ENCODE data around the gene WDFY2.

The WDFY2 gene

DNA sequence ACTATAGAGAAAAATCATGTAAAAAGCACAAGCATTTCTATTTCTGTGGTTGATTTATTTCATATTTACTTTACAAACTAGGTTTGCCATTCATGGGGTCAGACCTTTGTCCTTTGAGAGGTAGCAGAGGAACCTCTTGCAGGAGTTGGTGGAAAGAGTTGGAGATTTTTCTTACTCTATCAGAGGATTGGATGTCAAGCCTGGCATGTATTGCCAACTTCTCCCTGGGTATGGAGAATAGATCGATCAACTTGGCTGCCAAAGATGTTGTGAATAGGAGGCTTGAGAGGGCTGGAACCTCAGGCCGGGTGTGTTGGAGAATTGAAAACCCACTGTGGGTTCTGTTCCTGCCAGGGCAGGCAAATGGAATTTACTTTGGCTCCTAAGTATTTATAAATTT lies 81.2 kb downstream of the WDFY2 start:
- H3K36me3 Mint-ChIP-seq: peaks cover 13 to 15% of the 10 kb centered on the region in 2 donors
- H3K27ac Mint-ChIP-seq: no peak overlapping the region
- no peak for DNase-seq
- H3K4me3 Mint-ChIP-seq: no peak overlapping the region
- H3K9me3 Mint-ChIP-seq: no peaks in the 10 kb centered on the region
- H3K4me1 Mint-ChIP-seq: peaks cover 27 to 57% of the 10 kb centered on the region in 2 donors
- no peaks in the 10 kb centered on the region for H3K27me3 Mint-ChIP-seq
- no peak for ATAC-seq (replicated peaks)

GRCh38 chr13:51666374-51666773 lies 82.1 kb downstream of the WDFY2 start:
- H3K4me1 Mint-ChIP-seq: peaks cover 32 to 66% of the 10 kb centered on the region in 2 donors
- no peaks in the 10 kb centered on the region for H3K27me3 Mint-ChIP-seq
- H3K9me3 Mint-ChIP-seq: peaks cover 0 to 5% of the 10 kb centered on the region in 2 donors
- H3K36me3 Mint-ChIP-seq: peaks cover 14% of the 10 kb centered on the region in 2 donors
- ATAC-seq (replicated peaks) (no peak), DNase-seq (no peak)
- H3K27ac Mint-ChIP-seq: no peak overlapping the region
- no peak overlapping the region for H3K4me3 Mint-ChIP-seq

GRCh38 chr13:51666839-51667238 lies 82.6 kb downstream of the WDFY2 start:
- ATAC-seq (replicated peaks): no peak
- H3K4me1 Mint-ChIP-seq: peaks cover 34 to 69% of the 10 kb centered on the region in 2 donors
- DNase-seq: no peak
- no peak overlapping the region for H3K27ac Mint-ChIP-seq
- no peak overlapping the region for H3K4me3 Mint-ChIP-seq
- H3K36me3 Mint-ChIP-seq: peaks cover 13 to 14% of the 10 kb centered on the region in 2 donors
- peaks cover 0 to 6% of the 10 kb centered on the region in 2 donors for H3K9me3 Mint-ChIP-seq
- H3K27me3 Mint-ChIP-seq: no peaks in the 10 kb centered on the region

- ATAC-seq (replicated peaks): no peak
Measured at GRCh38 chr13:51668580-51669195, 84.4 kb downstream of the WDFY2 start.

DNA sequence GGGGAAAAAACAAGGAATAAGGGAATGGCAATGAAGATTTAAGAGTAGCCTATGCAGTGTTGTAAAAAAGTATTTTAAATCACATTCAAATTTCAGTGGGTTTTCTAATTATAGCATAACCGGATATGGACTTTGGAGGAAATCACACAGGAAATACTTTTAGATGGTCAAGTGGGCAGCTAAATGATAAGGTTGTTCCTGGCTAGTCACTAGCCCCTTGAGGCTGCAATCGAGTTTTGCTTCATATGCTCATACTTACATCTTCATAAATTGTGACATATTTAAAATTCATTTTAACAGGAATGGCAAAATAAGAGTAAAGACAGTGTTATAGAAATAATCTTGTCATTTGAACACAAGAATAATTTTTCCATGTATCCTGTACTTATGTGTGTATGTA lies 88.9 kb downstream of the WDFY2 start:
- DNase-seq (no peak), ATAC-seq (replicated peaks) (no peak)
- Mint-ChIP-seq H3K9me3 (peaks cover 0 to 10% of the 10 kb centered on the region in 2 donors), H3K4me3 (no peak overlapping the region), H3K36me3 (peaks cover 17 to 19% of the 10 kb centered on the region in 2 donors), H3K27ac (no peak overlapping the region), H3K4me1 (peaks cover 23 to 50% of the 10 kb centered on the region in 2 donors), H3K27me3 (no peaks in the 10 kb centered on the region)

More at GRCh38 chr13:51668580-51669195, 84.4 kb downstream of the WDFY2 start:
- no peak overlapping the region for H3K4me3 Mint-ChIP-seq
- H3K9me3 Mint-ChIP-seq: peaks cover 0 to 10% of the 10 kb centered on the region in 2 donors
- peaks cover 37 to 70% of the 10 kb centered on the region in 2 donors for H3K4me1 Mint-ChIP-seq
- no peak overlapping the region for H3K27ac Mint-ChIP-seq
- no peaks in the 10 kb centered on the region for H3K27me3 Mint-ChIP-seq
- no peak for DNase-seq
- peaks cover 14 to 18% of the 10 kb centered on the region in 2 donors for H3K36me3 Mint-ChIP-seq

- no peak for ATAC-seq (replicated peaks)
- no peak overlapping the region for H3K4me3 Mint-ChIP-seq
- H3K9me3 Mint-ChIP-seq: peaks cover 0 to 10% of the 10 kb centered on the region in 2 donors
- peaks cover 21 to 23% of the 10 kb centered on the region in 2 donors for H3K36me3 Mint-ChIP-seq
- no peak overlapping the region for H3K27ac Mint-ChIP-seq
- DNase-seq: no peak
- no peaks in the 10 kb centered on the region for H3K27me3 Mint-ChIP-seq
- H3K4me1 Mint-ChIP-seq: peaks cover 23 to 50% of the 10 kb centered on the region in 2 donors
Measured at GRCh38 chr13:51674276-51674675, 90.0 kb downstream of the WDFY2 start.

DNA sequence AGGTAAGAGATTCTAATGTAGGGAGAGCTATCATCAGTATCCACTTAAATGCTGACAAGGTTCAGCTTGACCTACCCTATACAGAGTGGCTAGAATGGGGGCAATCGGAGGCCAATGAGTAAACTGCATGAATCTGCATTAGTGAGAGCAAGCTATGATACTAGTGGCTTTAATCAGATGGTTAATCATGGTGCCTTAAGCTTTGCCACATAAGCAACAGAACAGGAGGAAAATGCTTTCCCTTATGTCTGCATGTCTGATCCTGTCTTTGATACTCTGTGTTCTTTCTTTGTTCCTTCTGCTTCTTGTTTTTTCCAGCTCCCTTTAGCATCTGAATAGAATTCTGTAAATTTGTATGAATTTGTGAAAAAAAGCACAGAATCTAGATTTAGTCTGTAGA lies 91.1 kb downstream of the WDFY2 start:
- no peak for ATAC-seq (replicated peaks)
- Mint-ChIP-seq H3K36me3 (peaks cover 19 to 30% of the 10 kb centered on the region in 2 donors), H3K27me3 (no peaks in the 10 kb centered on the region), H3K4me1 (peaks cover 17 to 47% of the 10 kb centered on the region in 2 donors), H3K9me3 (peaks cover 0 to 10% of the 10 kb centered on the region in 2 donors), H3K27ac (no peak overlapping the region), H3K4me3 (no peak overlapping the region)
- no peak for DNase-seq

GRCh38 chr13:51675877-51676276 lies 91.6 kb downstream of the WDFY2 start:
- DNase-seq: no peak
- no peak overlapping the region for H3K27ac Mint-ChIP-seq

GRCh38 chr13:51676739-51677138 lies 92.5 kb downstream of the WDFY2 start:
- no peak overlapping the region for H3K4me3 Mint-ChIP-seq
- H3K27me3 Mint-ChIP-seq: no peaks in the 10 kb centered on the region

More at GRCh38 chr13:51675877-51676276, 91.6 kb downstream of the WDFY2 start:
- peaks cover 13 to 42% of the 10 kb centered on the region in 2 donors for H3K4me1 Mint-ChIP-seq
- no peak overlapping the region for H3K4me3 Mint-ChIP-seq
- H3K9me3 Mint-ChIP-seq: peaks cover 0 to 8% of the 10 kb centered on the region in 2 donors
- H3K27me3 Mint-ChIP-seq: no peaks in the 10 kb centered on the region
- ATAC-seq (replicated peaks): no peak
- H3K36me3 Mint-ChIP-seq: peaks cover 19 to 29% of the 10 kb centered on the region in 2 donors

DNA sequence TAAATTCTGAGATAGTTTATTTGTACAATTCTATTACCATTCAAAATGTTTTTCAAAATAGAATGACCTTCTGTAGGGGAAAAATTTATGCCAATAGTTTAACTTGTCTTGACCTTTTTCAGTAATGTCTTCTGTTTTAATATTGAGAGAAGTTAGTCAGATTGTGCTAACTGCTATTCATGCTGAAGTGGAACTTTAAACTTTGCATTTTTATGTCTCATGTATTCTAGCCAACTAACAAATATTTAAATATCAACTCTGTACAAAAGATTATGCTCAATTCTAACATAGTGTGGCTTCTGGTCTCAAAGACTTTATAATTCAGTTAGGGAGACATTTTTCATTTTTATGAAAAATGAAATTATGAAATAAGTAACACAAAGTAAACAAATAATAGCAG lies 94.2 kb downstream of the WDFY2 start:
- Mint-ChIP-seq H3K27me3 (no peaks in the 10 kb centered on the region), H3K27ac (no peak overlapping the region), H3K4me3 (no peak overlapping the region), H3K4me1 (peaks cover 3 to 19% of the 10 kb centered on the region in 2 donors), H3K9me3 (no peaks in the 10 kb centered on the region), H3K36me3 (peaks cover 12 to 26% of the 10 kb centered on the region in 2 donors)
- ATAC-seq (replicated peaks) (no peak), DNase-seq (no peak)

More at GRCh38 chr13:51676739-51677138, 92.5 kb downstream of the WDFY2 start:
- no peak for DNase-seq
- Mint-ChIP-seq H3K36me3 (peaks cover 16 to 25% of the 10 kb centered on the region in 2 donors), H3K4me1 (peaks cover 9 to 34% of the 10 kb centered on the region in 2 donors), H3K9me3 (peaks cover 0 to 4% of the 10 kb centered on the region in 2 donors), H3K27ac (no peak overlapping the region)
- no peak for ATAC-seq (replicated peaks)

- peak overlapping the region; percentile 5 for H3K27ac Mint-ChIP-seq
- ATAC-seq (replicated peaks) (no peak), DNase-seq (no peak)
- H3K4me3 Mint-ChIP-seq: no peak overlapping the region
- H3K9me3 Mint-ChIP-seq: no peaks in the 10 kb centered on the region
- H3K27me3 Mint-ChIP-seq: no peaks in the 10 kb centered on the region
- peaks cover 12 to 29% of the 10 kb centered on the region in 2 donors for H3K36me3 Mint-ChIP-seq
- H3K4me1 Mint-ChIP-seq: peaks cover 4 to 15% of the 10 kb centered on the region in 2 donors
Measured at GRCh38 chr13:51679616-51680015, 95.4 kb downstream of the WDFY2 start.

DNA sequence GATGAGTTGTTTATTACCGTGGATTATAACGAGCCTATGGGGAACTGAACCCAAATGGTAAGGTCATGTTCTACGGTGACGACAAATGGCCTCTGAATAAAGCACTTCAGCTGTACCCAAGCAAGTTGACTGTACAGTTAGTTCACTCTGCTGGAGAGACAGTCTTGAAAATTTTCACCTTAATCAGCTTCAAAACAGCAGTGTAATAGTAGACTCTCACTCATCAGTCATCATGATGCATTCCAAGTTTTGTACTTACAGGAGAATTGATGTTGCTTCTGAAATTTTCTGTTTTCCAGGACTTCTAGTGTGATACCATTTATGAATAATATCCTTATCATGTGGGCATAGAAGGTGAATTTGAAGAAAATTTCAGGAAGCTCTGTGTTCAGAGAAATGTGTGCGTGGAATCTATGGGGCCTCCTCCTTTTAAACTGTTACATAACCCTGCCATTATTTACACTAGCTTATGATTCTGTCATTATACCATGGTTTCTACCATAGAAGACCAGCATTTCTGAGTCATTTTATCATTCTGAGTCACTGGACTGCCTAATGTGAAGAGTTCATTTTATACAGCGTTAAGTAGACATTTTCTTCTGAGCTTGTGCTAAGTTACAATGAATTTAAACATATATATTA lies 96.9 kb downstream of the WDFY2 start:
- Mint-ChIP-seq H3K9me3 (no peaks in the 10 kb centered on the region), H3K4me1 (peaks cover 5 to 15% of the 10 kb centered on the region in 2 donors), H3K27me3 (no peaks in the 10 kb centered on the region), H3K36me3 (peaks cover 10 to 33% of the 10 kb centered on the region in 2 donors), H3K4me3 (no peak overlapping the region), H3K27ac (no peak overlapping the region)
- DNase-seq (no peak), ATAC-seq (replicated peaks) (no peak)

GRCh38 chr13:51682686-51683085 lies 98.4 kb downstream of the WDFY2 start:
- Mint-ChIP-seq H3K27me3 (no peaks in the 10 kb centered on the region), H3K9me3 (no peaks in the 10 kb centered on the region)

GRCh38 chr13:51683597-51683996 lies 99.3 kb downstream of the WDFY2 start:
- no peaks in the 10 kb centered on the region for H3K9me3 Mint-ChIP-seq
- ATAC-seq (replicated peaks): no peak
- H3K27me3 Mint-ChIP-seq: no peaks in the 10 kb centered on the region
- H3K4me1 Mint-ChIP-seq: peaks cover 17 to 22% of the 10 kb centered on the region in 2 donors
- H3K4me3 Mint-ChIP-seq: no peak overlapping the region
- peaks cover 5 to 32% of the 10 kb centered on the region in 2 donors for H3K36me3 Mint-ChIP-seq
- H3K27ac Mint-ChIP-seq: no peak overlapping the region
- DNase-seq: no peak

More at GRCh38 chr13:51682686-51683085, 98.4 kb downstream of the WDFY2 start:
- Mint-ChIP-seq H3K27ac (no peak overlapping the region), H3K4me1 (peaks cover 9 to 18% of the 10 kb centered on the region in 2 donors), H3K36me3 (peaks cover 8 to 33% of the 10 kb centered on the region in 2 donors), H3K4me3 (no peak overlapping the region)
- no peak for DNase-seq
- ATAC-seq (replicated peaks): no peak

DNA sequence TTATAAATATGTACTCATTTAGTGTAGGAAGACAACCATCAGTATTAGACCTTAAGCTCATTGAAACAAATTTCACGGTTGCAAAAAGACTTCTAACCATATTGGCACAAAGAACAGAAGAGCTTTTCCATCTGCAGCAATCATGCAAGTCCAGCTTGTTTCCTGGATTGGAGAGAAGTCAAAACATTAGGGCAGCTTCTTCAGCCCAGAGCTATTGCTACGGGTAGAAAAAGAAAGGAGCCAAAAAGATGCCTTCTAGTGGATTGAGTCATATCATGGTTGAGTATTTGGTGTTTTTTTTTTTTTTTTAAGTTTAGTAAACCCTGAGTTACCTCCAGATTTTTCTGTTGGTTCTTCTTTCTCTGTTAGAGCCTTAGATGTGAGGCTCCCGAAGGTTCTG lies 99.8 kb downstream of the WDFY2 start:
- Mint-ChIP-seq H3K4me1 (peaks cover 17 to 27% of the 10 kb centered on the region in 2 donors), H3K27ac (no peak overlapping the region), H3K27me3 (no peaks in the 10 kb centered on the region), H3K4me3 (no peak overlapping the region), H3K36me3 (peaks cover 4 to 28% of the 10 kb centered on the region in 2 donors), H3K9me3 (no peaks in the 10 kb centered on the region)
- DNase-seq (no peak), ATAC-seq (replicated peaks) (no peak)
